Measurements from ENCODE around the gene GIN1.
"Not testable (repeated sequence)": the region's sequence is repeated elsewhere in the genome, so short reads cannot be mapped to it uniquely, and the experiment has no call there.

Gene GIN1

GRCh38 chr5:103060424-103060954 is 59.4 kb downstream of the GIN1 start:
- Histone ChIP-seq H3K79me2 (ENCODE audit: insufficient read depth, low read length) (no peaks in the 10 kb centered on the region), H3K27ac (ENCODE audit: low read depth, low read length) (no peak overlapping the region), H3K9me2 (replicated peaks; ENCODE audit: insufficient read depth, low read length) (no peaks in the 10 kb centered on the region), H3K4me3 (ENCODE audit: insufficient read depth, low read length, poor library complexity, severe bottlenecking) (no peak overlapping the region), H3K27me3 (ENCODE audit: low read length) (no peaks in the 10 kb centered on the region; the same call in 1 of the 2 replicates), H4K20me1 (ENCODE audit: low read depth, low read length) (no peaks in the 10 kb centered on the region), H2AFZ (ENCODE audit: low read depth, low read length, severe bottlenecking) (no peak overlapping the region), H3K4me2 (ENCODE audit: low read depth, low read length, poor library complexity, severe bottlenecking) (no peak overlapping the region), H3K36me3 (ENCODE audit: low read length) (no peaks in the 10 kb centered on the region), H3F3A (ENCODE audit: insufficient read depth) (no peaks in the 10 kb centered on the region), H3K9ac (ENCODE audit: low read length) (no peak overlapping the region), H3K9me3 (ENCODE audit: insufficient read depth, low read length) (no peaks in the 10 kb centered on the region)
- TF ChIP-seq EZH2phosphoT487 (conservative IDR thresholded peaks at IDR 0.05; ENCODE audit: low read length) (no peak), CTCF (IDR thresholded peaks at IDR 0.05; ENCODE audit: insufficient read depth, low read length, poor library complexity, severe bottlenecking) (no peak)

- H3K9ac ChIP-seq (ENCODE audit: low read length): no peak overlapping the region
- H3K4me2 ChIP-seq (ENCODE audit: low read depth, low read length, poor library complexity, severe bottlenecking): no peak overlapping the region
- no peaks in the 10 kb centered on the region for H3K36me3 ChIP-seq (ENCODE audit: low read length)
- no peaks in the 10 kb centered on the region for H3K9me3 ChIP-seq (ENCODE audit: insufficient read depth, low read length)
- TF ChIP-seq CTCF (IDR thresholded peaks at IDR 0.05; ENCODE audit: insufficient read depth, low read length, poor library complexity, severe bottlenecking): no peak
- TF ChIP-seq EZH2phosphoT487 (conservative IDR thresholded peaks at IDR 0.05; ENCODE audit: low read length): no peak
- no peaks in the 10 kb centered on the region for H3F3A ChIP-seq (ENCODE audit: insufficient read depth)
- no peak overlapping the region for H2AFZ ChIP-seq (ENCODE audit: low read depth, low read length, severe bottlenecking)
- H3K27me3 ChIP-seq (ENCODE audit: low read length): no peaks in the 10 kb centered on the region; the same call in 1 of the 2 replicates
- H3K4me3 ChIP-seq (ENCODE audit: insufficient read depth, low read length, poor library complexity, severe bottlenecking): no peak overlapping the region
- no peaks in the 10 kb centered on the region for H3K9me2 ChIP-seq (replicated peaks; ENCODE audit: insufficient read depth, low read length)
- no peak overlapping the region for H3K27ac ChIP-seq (ENCODE audit: low read depth, low read length)
- no peaks in the 10 kb centered on the region for H4K20me1 ChIP-seq (ENCODE audit: low read depth, low read length)
- H3K79me2 ChIP-seq (ENCODE audit: insufficient read depth, low read length): no peaks in the 10 kb centered on the region
These were observed 60.4 kb downstream of the GIN1 start for GRCh38 chr5:103059525-103059924.

GRCh38 chr5:103057208-103058130 is 62.5 kb downstream of the GIN1 start:
- no peak overlapping the region for H3K4me2 ChIP-seq (ENCODE audit: low read depth, low read length, poor library complexity, severe bottlenecking)
- no peak overlapping the region for H3K4me3 ChIP-seq (ENCODE audit: insufficient read depth, low read length, poor library complexity, severe bottlenecking)
- H3K79me2 ChIP-seq (ENCODE audit: insufficient read depth, low read length): no peaks in the 10 kb centered on the region
- no peaks in the 10 kb centered on the region for H3K9me3 ChIP-seq (ENCODE audit: insufficient read depth, low read length)
- H3K27ac ChIP-seq (ENCODE audit: low read depth, low read length): no peak overlapping the region
- H3K9ac ChIP-seq (ENCODE audit: low read length): no peak overlapping the region
- no peak for TF ChIP-seq EZH2phosphoT487 (conservative IDR thresholded peaks at IDR 0.05; ENCODE audit: low read length)
- TF ChIP-seq CTCF (IDR thresholded peaks at IDR 0.05; ENCODE audit: insufficient read depth, low read length, poor library complexity, severe bottlenecking): no peak
- H3K36me3 ChIP-seq (ENCODE audit: low read length): 0 out of 2 replicates have a peak, but pooled peaks cover 2% of the 10 kb centered on the region
- no peaks in the 10 kb centered on the region for H3K9me2 ChIP-seq (replicated peaks; ENCODE audit: insufficient read depth, low read length)
- no peaks in the 10 kb centered on the region for H4K20me1 ChIP-seq (ENCODE audit: low read depth, low read length)
- H3F3A ChIP-seq (ENCODE audit: insufficient read depth): no peaks in the 10 kb centered on the region
- H3K27me3 ChIP-seq (ENCODE audit: low read length): no peaks in the 10 kb centered on the region
- no peak overlapping the region for H2AFZ ChIP-seq (ENCODE audit: low read depth, low read length, severe bottlenecking)

- H3K4me2 ChIP-seq (ENCODE audit: low read depth, low read length, poor library complexity, severe bottlenecking); H3K79me2 ChIP-seq (ENCODE audit: insufficient read depth, low read length); H3K4me3 ChIP-seq (ENCODE audit: insufficient read depth, low read length, poor library complexity, severe bottlenecking); H3K9me2 ChIP-seq (replicated peaks; ENCODE audit: insufficient read depth, low read length); H3F3A ChIP-seq (ENCODE audit: insufficient read depth); H3K36me3 ChIP-seq (ENCODE audit: low read length); H3K27me3 ChIP-seq (ENCODE audit: low read length); H2AFZ ChIP-seq (ENCODE audit: low read depth, low read length, severe bottlenecking); H3K9me3 ChIP-seq (ENCODE audit: insufficient read depth, low read length); H3K9ac ChIP-seq (ENCODE audit: low read length); H4K20me1 ChIP-seq (ENCODE audit: low read depth, low read length); H3K27ac ChIP-seq (ENCODE audit: low read depth, low read length): not testable (repeated sequence)
These were observed 73.2 kb downstream of the GIN1 start for GRCh38 chr5:103046706-103047105.
